ENCODE data around the gene CRACDL. TPM values are rescaled to one million over a fixed set of nuclear protein-coding genes. Genes with fewer than 3 reads are reported as not detected.

The CRACDL gene
- total RNA-seq, 4 donors from 2014 or later, result 0.94 to 5.8 (median 1.8) TPM

GRCh38 chr2:98771721-98772524 is 164.1 kb downstream of the CRACDL start:
- Histone ChIP-seq H3K27me3 (peaks cover 6% of the 10 kb centered on the region), H3K4me3 (peak overlapping the region in 1 of 2 donors; percentile 1), H3K9me3 (no peaks in the 10 kb centered on the region), H3K4me1 (no peaks in the 10 kb centered on the region), H3K36me3 (no peaks in the 10 kb centered on the region), H3K27ac (no peak overlapping the region)
- ATAC-seq, result no peak
- WGBS, 2 donors (ENCODE audit: low coverage in 1 of 2), result 53 to 57% methylated on average over 7 to 16 of the region's 17 CpGs
- TF ChIP-seq POLR2AphosphoS5 (IDR thresholded peaks at IDR 0.05), result no peak
- TF ChIP-seq EP300 (IDR thresholded peaks at IDR 0.05), result no peak
- no peak for TF ChIP-seq POLR2A (IDR thresholded peaks at IDR 0.05)
- no peak for TF ChIP-seq CTCF (IDR thresholded peaks at IDR 0.05)

- Histone ChIP-seq H3K4me1 (no peaks in the 10 kb centered on the region), H3K27me3 (peaks cover 6% of the 10 kb centered on the region), H3K9me3 (no peaks in the 10 kb centered on the region), H3K4me3 (no peak overlapping the region), H3K27ac (no peak overlapping the region), H3K36me3 (no peaks in the 10 kb centered on the region)
- WGBS, 2 donors (ENCODE audit: low coverage in 1 of 2), result 77 to 87% methylated on average over 2 of the region's 2 CpGs
- no peak for ATAC-seq
- TF ChIP-seq POLR2A (IDR thresholded peaks at IDR 0.05), result no peak
- no peak for TF ChIP-seq EP300 (IDR thresholded peaks at IDR 0.05)
- TF ChIP-seq POLR2AphosphoS5 (IDR thresholded peaks at IDR 0.05), result no peak
- TF ChIP-seq CTCF (IDR thresholded peaks at IDR 0.05), result no peak
Measured at GRCh38 chr2:98771264-98771663, 164.8 kb downstream of the CRACDL start.

GRCh38 chr2:98769784-98770183 is 166.2 kb downstream of the CRACDL start:
- no peaks in the 10 kb centered on the region for H3K4me1 ChIP-seq
- H3K9me3 ChIP-seq, result no peaks in the 10 kb centered on the region
- TF ChIP-seq POLR2A (IDR thresholded peaks at IDR 0.05), result no peak
- no peak for TF ChIP-seq EP300 (IDR thresholded peaks at IDR 0.05)
- TF ChIP-seq POLR2AphosphoS5 (IDR thresholded peaks at IDR 0.05), result no peak
- no peak for TF ChIP-seq CTCF (IDR thresholded peaks at IDR 0.05)
- no peak for ATAC-seq
- no peaks in the 10 kb centered on the region for H3K36me3 ChIP-seq
- 80 to 81% methylated on average over 8 to 14 of the region's 14 CpGs for WGBS, 2 donors (ENCODE audit: low coverage in 1 of 2)
- H3K27me3 ChIP-seq, result peaks cover 6% of the 10 kb centered on the region
- H3K4me3 ChIP-seq, result no peak overlapping the region
- H3K27ac ChIP-seq, result no peak overlapping the region

- H3K27ac ChIP-seq, result no peak overlapping the region
- H3K4me3 ChIP-seq, result no peak overlapping the region
- TF ChIP-seq CTCF (IDR thresholded peaks at IDR 0.05) (no peak), EP300 (IDR thresholded peaks at IDR 0.05) (no peak), POLR2A (IDR thresholded peaks at IDR 0.05) (no peak), POLR2AphosphoS5 (IDR thresholded peaks at IDR 0.05) (no peak)
- no peak for ATAC-seq
- H3K27me3 ChIP-seq, result peaks cover 6% of the 10 kb centered on the region
- H3K9me3 ChIP-seq, result no peaks in the 10 kb centered on the region
- no CpG with 5 or more reads among the region's 6 CpGs for WGBS, 2 donors (ENCODE audit: low coverage in 1 of 2)
- H3K36me3 ChIP-seq, result no peaks in the 10 kb centered on the region
- H3K4me1 ChIP-seq, result no peaks in the 10 kb centered on the region
Measured at GRCh38 chr2:98769114-98769476, 166.9 kb downstream of the CRACDL start.

Measured in gastroesophageal sphincter (tissue), 4 donors.